ENCODE data around the gene LRRC8A. TPM values are rescaled to one million over a fixed set of nuclear protein-coding genes. Genes with fewer than 3 reads are reported as not detected.

Gene LRRC8A
- total and polyA plus RNA-seq, 2 of the 4 experiments (the other 2 are of a cell fraction) = 42.8 to 60.9 TPM

- CTCF ChIA-PET = no interaction called here
- intact Hi-C loops (cut with micrococcal nuclease) = no loop called here
These were observed 54.4 kb downstream of the LRRC8A start for GRCh38 chr9:128936171-128936865.

More at GRCh38 chr9:128936171-128936865, 54.4 kb downstream of the LRRC8A start:
- Histone ChIP-seq H3K4me1 (ENCODE audit: control insufficient read depth, insufficient read depth, low read length) (no peaks in the 10 kb centered on the region), H3K14ac (replicated peaks; ENCODE audit: low read depth, low read length) (no peak overlapping the region), H3K23ac (ENCODE audit: low read depth, low read length) (no peak overlapping the region), H2AFZ (replicated peaks; ENCODE audit: low read length, poor library complexity) (no peak overlapping the region), H2BK120ac (ENCODE audit: low read depth, low read length) (no peak overlapping the region), H2BK20ac (ENCODE audit: low read depth, low read length) (no peak overlapping the region), H3K4ac (ENCODE audit: low read depth, low read length) (no peak overlapping the region), H3K27ac (ENCODE audit: insufficient read depth, low read length) (no peak overlapping the region), H3K4me2 (ENCODE audit: low read depth, low read length) (no peak overlapping the region), H2BK5ac (ENCODE audit: low read depth, low read length, poor library complexity, severe bottlenecking) (no peak overlapping the region), H4K20me1 (ENCODE audit: insufficient read depth, low read length) (no peaks in the 10 kb centered on the region), H4K8ac (ENCODE audit: low read depth in 2 of 2, low read length in 2 of 2) (no peak overlapping the region), H4K5ac (ENCODE audit: low read depth, low read length) (no peak overlapping the region), H3K79me1 (ENCODE audit: low read depth in 1 of 2, low read length in 2 of 2) (no peaks in the 10 kb centered on the region), H2BK15ac (ENCODE audit: low read depth, low read length) (no peak overlapping the region), H2AK9ac (replicated peaks; ENCODE audit: low read depth, low read length, poor library complexity) (no peak overlapping the region), H3K9me3 (ENCODE audit: control insufficient read depth, insufficient read depth, low read length) (no peaks in the 10 kb centered on the region), H3K9me1 (ENCODE audit: insufficient read depth, low read length) (no peaks in the 10 kb centered on the region), H3K36me3 (ENCODE audit: control insufficient read depth, insufficient read depth, low read length) (no peaks in the 10 kb centered on the region), H3K4me3 (ENCODE audit: insufficient read depth, low read depth, low read length) (no peak overlapping the region), H2AK5ac (ENCODE audit: low read depth, low read length) (no peak overlapping the region), H3K18ac (ENCODE audit: low read depth, low read length) (no peak overlapping the region), H3K9ac (ENCODE audit: low read depth, low read length) (no peak overlapping the region), H4K91ac (ENCODE audit: insufficient read depth, low read depth, low read length) (no peak overlapping the region), H3K27me3 (ENCODE audit: control insufficient read depth, insufficient read depth, low read length) (no peaks in the 10 kb centered on the region), H3K56ac (ENCODE audit: extremely low read depth, insufficient read depth, low read length) (no peak overlapping the region)
- no TSS peak for BruUV-seq (replicated peaks)
- in situ Hi-C loops (cut with MboI; ENCODE audit: low sequenced_read_pairs) (no loop called here), dilution Hi-C loops (cut with HindIII; ENCODE audit: low sequenced_read_pairs, unreplicated experiment) (no loop called here)
- POLR2A ChIA-PET (ENCODE audit: unreplicated experiment) = interaction anchor here (0.5 kb wide), 1 partner anchor 532 kb away, joined by 4 read pairs; no protein-coding TSS in a partner anchor
- ATAC-seq (ENCODE audit: low read depth) = no peak
- no CpG with 5 or more reads among the region's 11 CpGs for WGBS, 2 experiments (ENCODE audit: extremely low coverage in 2 of 2, insufficient read length in 1 of 2)
- no peak for DNase-seq
- TF ChIP-seq CEBPB (IDR thresholded peaks at IDR 0.05; ENCODE audit: low read depth, low read length) (no peak), USF2 (IDR thresholded peaks at IDR 0.05; ENCODE audit: low read depth, low read length) (no peak), SMC3 (IDR thresholded peaks at IDR 0.05; ENCODE audit: low read depth, low read length) (no peak), CHD1 (IDR thresholded peaks at IDR 0.05; ENCODE audit: low read depth, low read length) (no peak), CTCF (conservative IDR thresholded peaks at IDR 0.05; ENCODE audit: low read depth, low read length) (no peak), RCOR1 (IDR thresholded peaks at IDR 0.05; ENCODE audit: insufficient replicate concordance, low read length) (no peak)
